Activated CD4-positive, alpha-beta T cell treated with anti-CD3 and anti-CD28 coated beads for 48 hours (primary cell): ENCODE data around the gene VSTM2L.

ENCODE experiments used
- DNase-seq: peaks from one replicate; pipeline ENCODE4 v3.0.0-alpha.2; 2020

VSTM2L gene

GRCh38 chr20:37879843-37880242, 23.1 kb upstream of the VSTM2L start:
- DNase-seq = no peak

- DNase-seq = no peak
Observed at GRCh38 chr20:37880726-37881591, 22.0 kb upstream of the VSTM2L start.

GRCh38 chr20:37881601-37882343, 21.2 kb upstream of the VSTM2L start:
- no peak for DNase-seq

- no peak for DNase-seq
Observed at GRCh38 chr20:37882961-37883712, 19.8 kb upstream of the VSTM2L start.

- DNase-seq = no peak
Observed at GRCh38 chr20:37885042-37885441, 17.9 kb upstream of the VSTM2L start.

- no peak for DNase-seq
Observed at GRCh38 chr20:37885593-37886503, 17.1 kb upstream of the VSTM2L start.

GRCh38 chr20:37886851-37887297, 16.1 kb upstream of the VSTM2L start:
- no peak for DNase-seq

- DNase-seq = no peak
Observed at GRCh38 chr20:37888641-37889040, 14.3 kb upstream of the VSTM2L start.

- DNase-seq = no peak
Observed at GRCh38 chr20:37890108-37890507, 12.8 kb upstream of the VSTM2L start.

GRCh38 chr20:37890643-37891042, 12.3 kb upstream of the VSTM2L start:
- DNase-seq = no peak

- no peak for DNase-seq
Observed at GRCh38 chr20:37892001-37892400, 10.9 kb upstream of the VSTM2L start.

GRCh38 chr20:37893566-37894241, 9.2 kb upstream of the VSTM2L start:
- DNase-seq = no peak

GRCh38 chr20:37894454-37894853, 8.5 kb upstream of the VSTM2L start:
- DNase-seq = no peak

- no peak for DNase-seq
Observed at GRCh38 chr20:37895166-37895565, 7.8 kb upstream of the VSTM2L start.

GRCh38 chr20:37896932-37897548, 5.9 kb upstream of the VSTM2L start:
- no peak for DNase-seq

- peak; percentile 22 for DNase-seq
Observed at GRCh38 chr20:37898233-37899104, 4.5 kb upstream of the VSTM2L start.

GRCh38 chr20:37899105-37900045, 3.6 kb upstream of the VSTM2L start:
- DNase-seq = no peak

GRCh38 chr20:37901240-37901639, 1.7 kb upstream of the VSTM2L start:
- no peak for DNase-seq
